ENCODE measurements around the gene CHRNA1. TPM values are rescaled to one million over a fixed set of nuclear protein-coding genes. Genes with fewer than 3 reads are reported as not detected.

CHRNA1 gene
- total and polyA plus RNA-seq, 4 donors, result 0.03 TPM; not detected in 3

GRCh38 chr2:174762464-174762863, 1.8 kb downstream of the CHRNA1 start:
- DNase-seq, result no peak
- peaks cover 0 to 22% (median 4%) of the 10 kb centered on the region in 5 donors for H3K4me1 ChIP-seq (ENCODE audit: control insufficient read depth in 5 of 5, insufficient read depth in 5 of 5, low read length in 5 of 5)
- WGBS, 2 donors, result 48 to 56% methylated on average over 5 of the region's 5 CpGs

DNA sequence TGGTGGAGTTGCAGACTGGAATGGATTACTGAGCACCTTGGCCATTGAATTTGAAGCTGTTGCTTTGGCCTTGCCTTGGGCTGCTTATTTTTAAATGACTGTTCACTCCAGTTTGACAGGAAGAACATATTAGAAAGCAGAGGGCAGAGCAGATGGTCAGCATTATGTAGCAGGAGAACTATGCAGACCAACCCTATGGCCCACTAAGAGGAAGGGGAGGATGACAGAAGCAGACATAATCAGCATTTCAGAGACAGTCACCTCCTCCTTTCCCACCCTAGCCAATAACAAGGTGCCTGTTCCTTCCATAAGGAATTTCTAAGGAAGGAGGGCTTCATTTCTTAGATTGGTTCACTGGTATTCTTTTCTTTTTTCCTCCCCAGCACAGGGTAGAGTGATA, 2.4 kb downstream of the CHRNA1 start:
- Histone ChIP-seq H3K4me3 (no peak overlapping the region), H3K36me3 (ENCODE audit: control insufficient read depth in 4 of 4, insufficient read depth in 4 of 4, low read length in 4 of 4) (no peaks in the 10 kb centered on the region), H3K27me3 (ENCODE audit: control insufficient read depth in 3 of 3, insufficient read depth in 3 of 3, low read length in 2 of 3) (no peaks in the 10 kb centered on the region), H3K4me1 (ENCODE audit: control insufficient read depth in 5 of 5, insufficient read depth in 5 of 5, low read length in 5 of 5) (peaks cover 0 to 22% (median 4%) of the 10 kb centered on the region in 5 donors), H3K9ac (ENCODE audit: insufficient read depth in 1 of 2, low read length in 2 of 2) (no peak overlapping the region), H3K27ac (ENCODE audit: low read depth in 1 of 2, low read length in 1 of 2) (no peak overlapping the region), H3K9me3 (ENCODE audit: control insufficient read depth in 4 of 4, insufficient read depth in 3 of 4, low read length in 3 of 4) (no peaks in the 10 kb centered on the region)
- no peak for DNase-seq
- TF ChIP-seq, protein P1, sequence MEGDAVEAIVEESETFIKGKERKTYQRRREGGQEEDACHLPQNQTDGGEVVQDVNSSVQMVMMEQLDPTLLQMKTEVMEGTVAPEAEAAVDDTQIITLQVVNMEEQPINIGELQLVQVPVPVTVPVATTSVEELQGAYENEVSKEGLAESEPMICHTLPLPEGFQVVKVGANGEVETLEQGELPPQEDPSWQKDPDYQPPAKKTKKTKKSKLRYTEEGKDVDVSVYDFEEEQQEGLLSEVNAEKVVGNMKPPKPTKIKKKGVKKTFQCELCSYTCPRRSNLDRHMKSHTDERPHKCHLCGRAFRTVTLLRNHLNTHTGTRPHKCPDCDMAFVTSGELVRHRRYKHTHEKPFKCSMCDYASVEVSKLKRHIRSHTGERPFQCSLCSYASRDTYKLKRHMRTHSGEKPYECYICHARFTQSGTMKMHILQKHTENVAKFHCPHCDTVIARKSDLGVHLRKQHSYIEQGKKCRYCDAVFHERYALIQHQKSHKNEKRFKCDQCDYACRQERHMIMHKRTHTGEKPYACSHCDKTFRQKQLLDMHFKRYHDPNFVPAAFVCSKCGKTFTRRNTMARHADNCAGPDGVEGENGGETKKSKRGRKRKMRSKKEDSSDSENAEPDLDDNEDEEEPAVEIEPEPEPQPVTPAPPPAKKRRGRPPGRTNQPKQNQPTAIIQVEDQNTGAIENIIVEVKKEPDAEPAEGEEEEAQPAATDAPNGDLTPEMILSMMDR (IDR thresholded peaks at IDR 0.05; ENCODE audit: control extremely low read depth, extremely low read depth), result no peak
- ATAC-seq (ENCODE audit: insufficient read depth, low FRiP score), result no peak

More at GRCh38 chr2:174762464-174762863, 1.8 kb downstream of the CHRNA1 start:
- Histone ChIP-seq H3K4me3 (no peak overlapping the region), H3K9ac (ENCODE audit: insufficient read depth in 1 of 2, low read length in 2 of 2) (no peak overlapping the region), H3K36me3 (ENCODE audit: control insufficient read depth in 4 of 4, insufficient read depth in 4 of 4, low read length in 4 of 4) (no peaks in the 10 kb centered on the region), H3K27me3 (ENCODE audit: control insufficient read depth in 3 of 3, insufficient read depth in 3 of 3, low read length in 2 of 3) (no peaks in the 10 kb centered on the region), H3K9me3 (ENCODE audit: control insufficient read depth in 4 of 4, insufficient read depth in 3 of 4, low read length in 3 of 4) (no peaks in the 10 kb centered on the region), H3K27ac (ENCODE audit: low read depth in 1 of 2, low read length in 1 of 2) (no peak overlapping the region)
- ATAC-seq (ENCODE audit: insufficient read depth, low FRiP score), result no peak
- TF ChIP-seq, protein P1 (IDR thresholded peaks at IDR 0.05; ENCODE audit: control extremely low read depth, extremely low read depth), result no peak

GRCh38 chr2:174760845-174761473, 3.3 kb downstream of the CHRNA1 start:
- H3K27ac ChIP-seq (ENCODE audit: low read depth in 1 of 2, low read length in 1 of 2), result no peak overlapping the region
- ATAC-seq (ENCODE audit: insufficient read depth, low FRiP score) (no peak), DNase-seq (no peak)
- TF ChIP-seq, protein P1 (IDR thresholded peaks at IDR 0.05; ENCODE audit: control extremely low read depth, extremely low read depth), result no peak
- H3K36me3 ChIP-seq (ENCODE audit: control insufficient read depth in 4 of 4, insufficient read depth in 4 of 4, low read length in 4 of 4), result no peaks in the 10 kb centered on the region
- no peak overlapping the region for H3K4me3 ChIP-seq
- H3K9ac ChIP-seq (ENCODE audit: insufficient read depth in 1 of 2, low read length in 2 of 2), result no peak overlapping the region
- 92 to 95% methylated on average over 5 of the region's 5 CpGs for WGBS, 2 donors
- no peaks in the 10 kb centered on the region for H3K9me3 ChIP-seq (ENCODE audit: control insufficient read depth in 4 of 4, insufficient read depth in 3 of 4, low read length in 3 of 4)
- H3K27me3 ChIP-seq (ENCODE audit: control insufficient read depth in 3 of 3, insufficient read depth in 3 of 3, low read length in 2 of 3), result no peaks in the 10 kb centered on the region
- peaks cover 0 to 22% (median 4%) of the 10 kb centered on the region in 5 donors for H3K4me1 ChIP-seq (ENCODE audit: control insufficient read depth in 5 of 5, insufficient read depth in 5 of 5, low read length in 5 of 5)

All from lung (tissue), 12 donors.